ENCODE measurements around the gene RUSF1.
A peak's percentile ranks its signal among the peaks of the same experiment; 100 is the strongest.
"Not testable (repeated sequence)": the region's sequence is repeated elsewhere in the genome, so short reads cannot be mapped to it uniquely, and the experiment has no call there.

Gene RUSF1

GRCh38 chr16:31507929-31508705 lies at the start of gene RUSF1:
TSS of gene RUSF1 (minus strand) at chr16:31508391. CDS start at chr16:31508373, 18 bp downstream.
- DNase-seq (ENCODE audit: low spot score), result peak; percentile 94

GRCh38 chr16:31542763-31543162 lies 34.6 kb upstream of the RUSF1 start:
- no peak for DNase-seq (ENCODE audit: low spot score)

GRCh38 chr16:31539762-31540161 lies 31.6 kb upstream of the RUSF1 start:
- DNase-seq (ENCODE audit: low spot score), result not testable (repeated sequence)

GRCh38 chr16:31538243-31538598 lies 30.0 kb upstream of the RUSF1 start:
- DNase-seq (ENCODE audit: low spot score), result not testable (repeated sequence)

- no peak for DNase-seq (ENCODE audit: low spot score)
Measured at GRCh38 chr16:31537362-31538242, 29.4 kb upstream of the RUSF1 start.

- DNase-seq (ENCODE audit: low spot score), result no peak
Measured at GRCh38 chr16:31536804-31537361, 28.7 kb upstream of the RUSF1 start.

- DNase-seq (ENCODE audit: low spot score), result no peak
Measured at GRCh38 chr16:31535737-31536136, 27.5 kb upstream of the RUSF1 start.

GRCh38 chr16:31532896-31533295 lies 24.7 kb upstream of the RUSF1 start:
- no peak for DNase-seq (ENCODE audit: low spot score)

- DNase-seq (ENCODE audit: low spot score), result no peak
Measured at GRCh38 chr16:31532120-31532519, 23.9 kb upstream of the RUSF1 start.

GRCh38 chr16:31531096-31531495 lies 22.9 kb upstream of the RUSF1 start:
- no peak for DNase-seq (ENCODE audit: low spot score)

- no peak for DNase-seq (ENCODE audit: low spot score)
Measured at GRCh38 chr16:31530405-31530804, 22.2 kb upstream of the RUSF1 start.

GRCh38 chr16:31529937-31530312 lies 21.7 kb upstream of the RUSF1 start:
- DNase-seq (ENCODE audit: low spot score), result no peak

GRCh38 chr16:31529108-31529936 lies 21.1 kb upstream of the RUSF1 start:
- DNase-seq (ENCODE audit: low spot score), result no peak

GRCh38 chr16:31528523-31529107 lies 20.4 kb upstream of the RUSF1 start:
- DNase-seq (ENCODE audit: low spot score), result no peak

GRCh38 chr16:31527734-31528274 lies 19.6 kb upstream of the RUSF1 start, which contains the start of gene AHSP:
TSS of gene AHSP (plus strand) at chr16:31527900. CDS start at chr16:31528140, 240 bp downstream.
- no peak for DNase-seq (ENCODE audit: low spot score)

- DNase-seq (ENCODE audit: low spot score), result no peak
Measured at GRCh38 chr16:31525113-31525512, 16.9 kb upstream of the RUSF1 start.

GRCh38 chr16:31523768-31524167 lies 15.6 kb upstream of the RUSF1 start:
- DNase-seq (ENCODE audit: low spot score), result not testable (repeated sequence)

- DNase-seq (ENCODE audit: low spot score), result no peak
Measured at GRCh38 chr16:31522071-31522470, 13.9 kb upstream of the RUSF1 start.

GRCh38 chr16:31521368-31521767 lies 13.2 kb upstream of the RUSF1 start:
- no peak for DNase-seq (ENCODE audit: low spot score)

- no peak for DNase-seq (ENCODE audit: low spot score)
Measured at GRCh38 chr16:31519759-31520431, 11.7 kb upstream of the RUSF1 start.
